B cell (primary cell): ENCODE measurements around the gene AXIN2. TPM values are rescaled to one million over a fixed set of nuclear protein-coding genes. Genes with fewer than 3 reads are reported as not detected.

Source experiments
- ATAC-seq: fragments of 200-7000 bp; cut with Tn5 transposase; one replicate; pipeline ENCODE4 v1.10.0; 2021; ENCODE audit warnings: low read depth, mild to moderate bottlenecking, moderate number of reproducible peaks, moderate library complexity
- CTCF ChIA-PET: fragments of 350-600 bp; sonication (Branson Sonifier 250); formaldehyde crosslinking; loops from one replicate; lab custom pipeline; 2021; ENCODE audit warnings: antibody characterized with exemption, inconsistent platforms; lab: Charles Lee
- POLR2A ChIA-PET: fragments of 350-600 bp; sonication (Branson Sonifier 250); formaldehyde crosslinking; loops from one replicate; lab custom pipeline; 2021; ENCODE audit warnings: antibody characterized with exemption; lab: Charles Lee
- DNase-seq: peaks from one replicate; pipeline ENCODE4 v3.0.0; 2013
- H2AFZ ChIP-seq: 2 replicates; pipeline ENCODE4 v1.6.1; 2012; ENCODE audit warnings: mild to moderate bottlenecking, low read depth, low read length; ENCODE audit not compliant: insufficient read depth, poor library complexity, severe bottlenecking
- H3K27ac ChIP-seq, 2 donors: 1 replicate in 1 of 2; 2 replicates in 1 of 2; pipeline ENCODE4 v1.5.1; 2012 to 2013; ENCODE audit warnings: low read length in 2 of 2, mild to moderate bottlenecking in 2 of 2, moderate library complexity in 1 of 2
- H3K27me3 ChIP-seq, 4 experiments: fragments of 200-600 bp in 1 of 4; sonication (generic) in 1 of 4; replicated peaks in 1 of 4; 1 replicate in 2 of 4; 2 replicates in 2 of 4; pipeline versions ENCODE4 v1.6.1 to v1.7.0; 2013 to 2016; ENCODE audit warnings: low read length in 3 of 4, mild to moderate bottlenecking in 2 of 4, mixed read lengths in 1 of 4, moderate library complexity in 1 of 4; ENCODE audit not compliant: insufficient read depth in 4 of 4, control insufficient read depth in 3 of 4; ENCODE audit errors: control extremely low read depth in 1 of 4
- H3K36me3 ChIP-seq, 2 experiments: replicated peaks in 1 of 2; 1 replicate in 1 of 2; 2 replicates in 1 of 2; pipeline versions ENCODE4 v1.6.1 to v1.7.1; 2013; ENCODE audit warnings: low read length in 1 of 2; ENCODE audit not compliant: insufficient read depth in 2 of 2, control insufficient read depth in 1 of 2; ENCODE audit errors: control extremely low read depth in 1 of 2, extremely low read depth in 1 of 2
- H3K4me1 ChIP-seq, 2 donors: fragments of 200-600 bp in 1 of 2; sonication (generic) in 1 of 2; 1 replicate in 1 of 2; 2 replicates in 1 of 2; pipeline versions ENCODE4 v1.5.1 to v1.6.1; 2013 to 2017; ENCODE audit warnings: low read length in 2 of 2; ENCODE audit not compliant: control insufficient read depth in 2 of 2, insufficient read depth in 2 of 2
- H3K4me2 ChIP-seq: replicated peaks from 2 replicates; pipeline ENCODE3; 2012; ENCODE audit warnings: mild to moderate bottlenecking, low read depth, low read length; ENCODE audit not compliant: poor library complexity, severe bottlenecking
- H3K4me3 ChIP-seq, 5 experiments: fragments of 200-600 bp in 1 of 5; sonication (generic) in 1 of 5; 1 replicate in 3 of 5; 2 replicates in 2 of 5; pipeline versions ENCODE4 v1.5.1 to v1.7.0; 2011 to 2016; ENCODE audit warnings: low read length in 4 of 5, mild to moderate bottlenecking in 4 of 5, low read depth in 2 of 5, control low read depth in 1 of 5, moderate library complexity in 1 of 5; ENCODE audit not compliant: insufficient read depth in 1 of 5; ENCODE audit errors: control extremely low read depth in 1 of 5, extremely low read depth in 1 of 5
- H3K79me2 ChIP-seq: fragments of 200-600 bp; sonication (generic); one replicate; pipeline ENCODE4 v1.6.0; 2016; ENCODE audit warnings: low read length; ENCODE audit not compliant: control insufficient read depth, insufficient read depth
- H3K9ac ChIP-seq: fragments of 200-600 bp; sonication (generic); 2 replicates; pipeline ENCODE4 v1.6.1; 2017; ENCODE audit warnings: mild to moderate bottlenecking, low read length, moderate library complexity
- H3K9me3 ChIP-seq, 3 donors: one replicate each; pipeline versions ENCODE4 v1.6.1 to v1.7.1; 2013; ENCODE audit warnings: low read length in 2 of 3; ENCODE audit not compliant: control insufficient read depth in 2 of 3, insufficient read depth in 1 of 3; ENCODE audit errors: control extremely low read depth in 1 of 3
- H4K20me1 ChIP-seq: 2 replicates; pipeline ENCODE4 v1.6.0; 2012; ENCODE audit warnings: mild to moderate bottlenecking, low read length; ENCODE audit not compliant: insufficient read depth, control insufficient read depth, poor library complexity, severe bottlenecking
- H3K27ac Mint-ChIP-seq: one replicate; pipeline ENCODE4 v1.8.0; 2021; ENCODE audit warnings: mixed read lengths
- H3K27me3 Mint-ChIP-seq: one replicate; pipeline ENCODE4 v1.8.0; 2021; ENCODE audit warnings: mixed read lengths
- H3K4me1 Mint-ChIP-seq: one replicate; pipeline ENCODE4 v1.8.0; 2021; ENCODE audit warnings: mixed read lengths
- H3K4me3 Mint-ChIP-seq: one replicate; pipeline ENCODE4 v1.8.0; 2021; ENCODE audit warnings: mixed read lengths
- H3K9me3 Mint-ChIP-seq: one replicate; pipeline ENCODE4 v1.8.0; 2022; ENCODE audit warnings: mixed read lengths; ENCODE audit not compliant: insufficient read depth
- EZH2 ChIP-seq: IDR thresholded peaks from 2 replicates; pipeline ENCODE4 v1.6.1; 2012; ENCODE audit warnings: borderline replicate concordance, low read depth, mild to moderate bottlenecking, moderate library complexity, low read length; ENCODE audit not compliant: insufficient read depth, poor library complexity, severe bottlenecking
- WGBS: methylation state at CpG from one replicate; pipeline ENCODE4 v1.1.5; 2013; ENCODE audit warnings: missing lambda C conversion rate; ENCODE audit not compliant: insufficient coverage; 5-methylcytosine and 5-hydroxymethylcytosine counted together
- intact Hi-C: fragments of 100-400 bp; cut with micrococcal nuclease; formaldehyde crosslinking; loops from one replicate; pipeline ENCODE4 v1.10.0; 2022
- polyA plus RNA-seq: library from polyadenylated mRNA; depleted of rRNA; stranded (reverse); fragments of >200 nt; gene quantifications from 2 replicates; pipeline ENCODE4 v1.2.3, GENCODE V29; 2012
- total RNA-seq, 2 donors: library from RNA; stranded (reverse); fragments of 120-200 nt in 1 of 2; gene quantifications; 1 replicate in 1 of 2; 2 replicates in 1 of 2; pipeline versions ENCODE4 v1.2.3 to v1.2.4, GENCODE V29; 2013 to 2022
- TF ChIP-seq, protein P1 (sequence below): fragments of 200-600 bp; IDR thresholded peaks from one replicate; pipeline ENCODE4 v1.8.0; 2022; ENCODE audit warnings: antibody characterized with exemption, mild to moderate bottlenecking

The AXIN2 gene
- total and polyA plus RNA-seq, 2 donors (not counting 1 experiment from before 2014, with no cell fraction given) = 0.16 to 1.2 TPM

DNA sequence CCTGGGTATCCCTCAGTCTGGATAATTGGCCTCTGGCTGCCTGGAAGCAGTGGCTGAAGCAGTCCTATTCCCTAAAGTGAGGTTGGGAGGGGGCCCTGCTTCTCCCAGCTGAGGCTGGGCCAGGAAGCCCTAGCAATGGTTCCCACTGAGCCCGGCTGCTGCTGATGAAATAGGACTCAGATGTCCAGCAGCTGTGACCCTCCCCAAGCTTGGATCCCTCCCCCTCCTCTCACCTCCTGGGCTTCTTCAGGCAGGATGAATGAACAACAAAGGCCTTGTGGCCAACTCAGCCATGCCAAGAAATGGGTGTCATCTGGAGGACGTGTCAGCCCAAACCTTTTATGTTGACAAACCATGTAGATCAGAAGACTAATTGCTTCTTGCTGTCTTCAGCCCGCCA is 42.0 kb downstream of the AXIN2 start:
- Mint-ChIP-seq H3K27ac (no peak overlapping the region), H3K9me3 (no peaks in the 10 kb centered on the region), H3K27me3 (peaks cover 19% of the 10 kb centered on the region), H3K4me3 (no peak overlapping the region), H3K4me1 (no peaks in the 10 kb centered on the region)
- Histone ChIP-seq H2AFZ (no peak overlapping the region), H3K27me3 (no peaks in the 10 kb centered on the region), H4K20me1 (no peaks in the 10 kb centered on the region), H3K36me3 (no peaks in the 10 kb centered on the region), H3K4me2 (no peak overlapping the region), H3K4me3 (no peak overlapping the region), H3K27ac (no peak overlapping the region), H3K9ac (no peak overlapping the region), H3K9me3 (peaks cover 0 to 3% (median 0%) of the 10 kb centered on the region in 3 donors), H3K79me2 (no peaks in the 10 kb centered on the region), H3K4me1 (no peaks in the 10 kb centered on the region)
- intact Hi-C loops = no loop called here
- CTCF ChIA-PET = no interaction called here
- WGBS = 82% methylated on average over 2 of the region's 3 CpGs
- TF ChIP-seq, protein P1, sequence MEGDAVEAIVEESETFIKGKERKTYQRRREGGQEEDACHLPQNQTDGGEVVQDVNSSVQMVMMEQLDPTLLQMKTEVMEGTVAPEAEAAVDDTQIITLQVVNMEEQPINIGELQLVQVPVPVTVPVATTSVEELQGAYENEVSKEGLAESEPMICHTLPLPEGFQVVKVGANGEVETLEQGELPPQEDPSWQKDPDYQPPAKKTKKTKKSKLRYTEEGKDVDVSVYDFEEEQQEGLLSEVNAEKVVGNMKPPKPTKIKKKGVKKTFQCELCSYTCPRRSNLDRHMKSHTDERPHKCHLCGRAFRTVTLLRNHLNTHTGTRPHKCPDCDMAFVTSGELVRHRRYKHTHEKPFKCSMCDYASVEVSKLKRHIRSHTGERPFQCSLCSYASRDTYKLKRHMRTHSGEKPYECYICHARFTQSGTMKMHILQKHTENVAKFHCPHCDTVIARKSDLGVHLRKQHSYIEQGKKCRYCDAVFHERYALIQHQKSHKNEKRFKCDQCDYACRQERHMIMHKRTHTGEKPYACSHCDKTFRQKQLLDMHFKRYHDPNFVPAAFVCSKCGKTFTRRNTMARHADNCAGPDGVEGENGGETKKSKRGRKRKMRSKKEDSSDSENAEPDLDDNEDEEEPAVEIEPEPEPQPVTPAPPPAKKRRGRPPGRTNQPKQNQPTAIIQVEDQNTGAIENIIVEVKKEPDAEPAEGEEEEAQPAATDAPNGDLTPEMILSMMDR = no peak
- TF ChIP-seq EZH2 = no peak
- DNase-seq (no peak), ATAC-seq (no peak)
- POLR2A ChIA-PET = no interaction called here

DNA sequence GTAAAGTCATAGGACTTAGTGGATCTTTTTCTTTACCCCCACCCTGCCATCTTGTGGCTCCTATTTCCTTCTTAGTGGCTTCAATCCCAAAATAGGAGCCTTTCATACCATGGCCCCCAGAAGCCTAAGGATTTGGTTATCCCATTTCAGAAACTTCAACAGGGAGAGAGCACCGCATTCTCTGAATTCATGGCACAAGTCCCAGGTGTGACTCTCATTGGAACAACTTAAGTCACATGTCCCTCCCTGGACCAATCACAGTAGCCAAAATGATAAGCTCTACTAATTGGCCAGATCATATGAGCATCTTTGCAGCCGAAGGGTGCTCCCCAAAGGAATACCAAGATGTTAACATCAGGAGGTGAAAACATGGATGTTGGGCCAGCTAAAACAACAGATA is 43.2 kb downstream of the AXIN2 start:
- ATAC-seq (no peak), DNase-seq (no peak)
- Histone ChIP-seq H2AFZ (no peak overlapping the region), H3K27me3 (no peaks in the 10 kb centered on the region), H3K9me3 (peaks cover 0 to 3% (median 0%) of the 10 kb centered on the region in 3 donors), H3K27ac (no peak overlapping the region), H3K9ac (no peak overlapping the region), H3K4me3 (no peak overlapping the region), H3K36me3 (no peaks in the 10 kb centered on the region), H3K79me2 (no peaks in the 10 kb centered on the region), H4K20me1 (no peaks in the 10 kb centered on the region), H3K4me2 (no peak overlapping the region), H3K4me1 (no peaks in the 10 kb centered on the region)
- Mint-ChIP-seq H3K9me3 (no peaks in the 10 kb centered on the region), H3K27me3 (peaks cover 23% of the 10 kb centered on the region), H3K4me1 (no peaks in the 10 kb centered on the region), H3K4me3 (no peak overlapping the region), H3K27ac (no peak overlapping the region)
- intact Hi-C loops = no loop called here
- no CpG with 5 or more reads among the region's 2 CpGs for WGBS
- POLR2A ChIA-PET = no interaction called here
- CTCF ChIA-PET = no interaction called here
- TF ChIP-seq, protein P1 = no peak
- no peak for TF ChIP-seq EZH2
